GM21619 (cell line): ENCODE data around the gene L1TD1.
"Not testable (repeated sequence)": the region's sequence is repeated elsewhere in the genome, so short reads cannot be mapped to it uniquely, and the experiment has no call there.

Experiments used
- ATAC-seq: cut with Tn5 transposase; IDR thresholded peaks from one replicate; pipeline ENCODE4 v1.9.1; 2021; ENCODE audit not compliant: unreplicated experiment

L1TD1 gene

GRCh38 chr1:62198781-62199125 is 4.1 kb downstream of the L1TD1 start:
- no peak for ATAC-seq

- no peak for ATAC-seq
Measured at GRCh38 chr1:62207187-62207586, 12.5 kb downstream of the L1TD1 start.

GRCh38 chr1:62208087-62208486 is 13.4 kb downstream of the L1TD1 start:
- no peak for ATAC-seq

- ATAC-seq = no peak
Measured at GRCh38 chr1:62208970-62209369, 14.3 kb downstream of the L1TD1 start.

- ATAC-seq = no peak
Measured at GRCh38 chr1:62209931-62210595, 15.4 kb downstream of the L1TD1 start.

- ATAC-seq = no peak
Measured at GRCh38 chr1:62210960-62211359, 16.3 kb downstream of the L1TD1 start.

GRCh38 chr1:62212411-62212810 is 17.8 kb downstream of the L1TD1 start:
- no peak for ATAC-seq

GRCh38 chr1:62213075-62213914 is 18.6 kb downstream of the L1TD1 start:
- ATAC-seq = no peak

- ATAC-seq = no peak
Measured at GRCh38 chr1:62218604-62219003, 24.0 kb downstream of the L1TD1 start.

- ATAC-seq = not testable (repeated sequence)
Measured at GRCh38 chr1:62220456-62220855, 25.8 kb downstream of the L1TD1 start.

- ATAC-seq = no peak
Measured at GRCh38 chr1:62221171-62221570, 26.5 kb downstream of the L1TD1 start.

GRCh38 chr1:62222321-62222720 is 27.7 kb downstream of the L1TD1 start:
- ATAC-seq = no peak

- no peak for ATAC-seq
Measured at GRCh38 chr1:62224182-62224581, 29.5 kb downstream of the L1TD1 start.

- ATAC-seq = no peak
Measured at GRCh38 chr1:62227496-62227895, 32.8 kb downstream of the L1TD1 start.

- no peak for ATAC-seq
Measured at GRCh38 chr1:62228136-62228882, 33.7 kb downstream of the L1TD1 start.

- no peak for ATAC-seq
Measured at GRCh38 chr1:62228883-62229187, 34.2 kb downstream of the L1TD1 start.

- ATAC-seq = no peak
Measured at GRCh38 chr1:62229468-62229867, 34.8 kb downstream of the L1TD1 start.

GRCh38 chr1:62229932-62230331 is 35.3 kb downstream of the L1TD1 start:
- no peak for ATAC-seq

- ATAC-seq = no peak
Measured at GRCh38 chr1:62230718-62231117, 36.1 kb downstream of the L1TD1 start.

GRCh38 chr1:62232871-62233278 is 38.2 kb downstream of the L1TD1 start:
- no peak for ATAC-seq

- no peak for ATAC-seq
Measured at GRCh38 chr1:62233926-62234450, 39.3 kb downstream of the L1TD1 start.

GRCh38 chr1:62234688-62235087 is 40.0 kb downstream of the L1TD1 start:
- no peak for ATAC-seq
